ENCODE measurements around the gene TSSK2. TPM values are rescaled to one million over a fixed set of nuclear protein-coding genes. Genes with fewer than 3 reads are reported as not detected.

The TSSK2 gene
- total and polyA plus RNA-seq, 2 of the 8 experiments (the other 6 are each of a cell fraction or from before 2014, with no cell fraction given), result not detected

DNA sequence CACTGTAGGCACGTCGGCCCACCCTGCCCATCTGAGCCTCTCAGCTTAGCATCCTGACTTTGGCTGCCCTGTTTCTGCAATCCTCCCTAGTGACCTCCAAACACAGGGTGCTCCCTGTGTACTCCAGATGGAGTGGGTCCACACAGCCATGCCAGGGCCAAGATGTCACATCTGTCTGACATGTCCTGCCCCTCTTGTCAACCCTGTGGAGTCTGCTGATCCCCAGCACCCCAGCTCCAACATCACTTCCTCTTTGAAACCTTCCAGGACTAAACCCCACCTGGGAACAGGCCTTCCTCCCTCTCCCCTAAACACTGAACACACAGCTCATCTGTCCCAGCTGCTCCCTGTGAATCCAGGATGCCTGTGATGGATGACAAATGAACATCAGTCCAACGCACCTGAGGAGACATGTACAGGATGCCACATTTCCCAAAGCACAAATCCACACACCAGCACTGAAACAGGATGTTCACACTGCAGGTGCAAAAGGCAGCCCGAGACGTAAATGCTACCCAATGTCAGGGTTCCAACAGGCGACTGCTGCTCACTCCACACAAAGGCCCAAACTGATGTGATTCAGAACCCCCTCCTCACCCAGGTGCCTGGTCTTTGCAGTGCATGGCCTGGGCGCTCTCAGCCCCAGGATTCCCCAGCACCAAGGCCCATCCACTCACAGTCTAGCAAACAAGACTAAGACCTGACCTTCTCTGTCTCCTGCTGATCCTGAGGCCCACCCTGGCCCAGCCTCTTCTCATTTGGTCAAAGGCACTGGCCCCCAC is 2.0 kb upstream of the TSSK2 start:
- no peak overlapping the region for H2BK5ac ChIP-seq (ENCODE audit: low read depth, low read length)
- ChIA-PET POLR2A (ENCODE audit: partially characterized antibody) (interaction anchor here (0.8 to 2.5 kb wide), 4 partner anchors 10 to 44 kb away, joined by 3 to 7 read pairs (median 4); no protein-coding TSS in a partner anchor), CTCF (ENCODE audit: partially characterized antibody) (interaction anchor here (1.1 to 1.2 kb wide), 3 partner anchors 12 to 21 kb away, joined by 3 to 5 read pairs (median 3); no protein-coding TSS in a partner anchor)
- H3K27me3 ChIP-seq (replicated peaks in 1 of 4; ENCODE audit: control insufficient read depth in 3 of 4, extremely low read depth in 1 of 4, insufficient read depth in 3 of 4, low read length in 3 of 4), result 0 out of 7 replicates have a peak, but pooled peaks cover 0 to 2% (median under 1%) of the 10 kb centered on the region in 4 experiments
- H3K4me3 ChIP-seq (ENCODE audit: extremely low read depth in 1 of 4, insufficient read depth in 2 of 4, low read depth in 3 of 4, low read length in 4 of 4), result no peak overlapping the region
- no peak overlapping the region for H4K5ac ChIP-seq (ENCODE audit: insufficient read length, low read depth, low read length)
- H3K23ac ChIP-seq (ENCODE audit: insufficient read length), result no peak overlapping the region
- no peak overlapping the region for H3K4me2 ChIP-seq (ENCODE audit: insufficient read depth in 1 of 2, low read depth in 2 of 2, low read length in 2 of 2)
- H3K9ac ChIP-seq (replicated peaks in 1 of 4; ENCODE audit: extremely low read depth in 1 of 4, low read depth in 3 of 4, low read length in 3 of 4), result no peak overlapping the region
- no peaks in the 10 kb centered on the region for H3K79me2 ChIP-seq (ENCODE audit: control insufficient read depth in 1 of 2, insufficient read depth in 2 of 2, low read length in 2 of 2)
- no peak overlapping the region for H4K91ac ChIP-seq (replicated peaks; ENCODE audit: insufficient read length, low read length)
- H2BK20ac ChIP-seq (ENCODE audit: low read length), result no peak overlapping the region
- no peak overlapping the region for H3K18ac ChIP-seq (ENCODE audit: extremely low read depth, low read length)
- no peak overlapping the region for H2BK120ac ChIP-seq (replicated peaks; ENCODE audit: low read depth, low read length)
- H2AFZ ChIP-seq (ENCODE audit: low read length), result no peak overlapping the region
- no peak overlapping the region for H3K56ac ChIP-seq (replicated peaks; ENCODE audit: insufficient read length, low read depth, low read length)
- peaks cover 0 to 6% (median 3%) of the 10 kb centered on the region in 4 experiments; a peak in 3 of 8 replicates for H3K36me3 ChIP-seq (ENCODE audit: control insufficient read depth in 2 of 4, insufficient read depth in 4 of 4, low read length in 3 of 4)
- no peaks in the 10 kb centered on the region for H3K23me2 ChIP-seq (ENCODE audit: low read depth, low read length)
- peaks cover 3 to 4% of the 10 kb centered on the region in 2 experiments for H4K20me1 ChIP-seq (replicated peaks in 1 of 2; ENCODE audit: control insufficient read depth in 1 of 2, insufficient read depth in 2 of 2, low read length in 2 of 2)
- TF ChIP-seq SP1 (IDR thresholded peaks at IDR 0.05; ENCODE audit: low read depth, low read length), result no peak
- no peak for TF ChIP-seq TAF1 (IDR thresholded peaks at IDR 0.05; ENCODE audit: low read depth, low read length)
- no peak for TF ChIP-seq RNF2 (IDR thresholded peaks at IDR 0.05; ENCODE audit: borderline replicate concordance, low read depth, low read length, missing control alignments, poor library complexity, severe bottlenecking)
- TF ChIP-seq, protein P1, sequence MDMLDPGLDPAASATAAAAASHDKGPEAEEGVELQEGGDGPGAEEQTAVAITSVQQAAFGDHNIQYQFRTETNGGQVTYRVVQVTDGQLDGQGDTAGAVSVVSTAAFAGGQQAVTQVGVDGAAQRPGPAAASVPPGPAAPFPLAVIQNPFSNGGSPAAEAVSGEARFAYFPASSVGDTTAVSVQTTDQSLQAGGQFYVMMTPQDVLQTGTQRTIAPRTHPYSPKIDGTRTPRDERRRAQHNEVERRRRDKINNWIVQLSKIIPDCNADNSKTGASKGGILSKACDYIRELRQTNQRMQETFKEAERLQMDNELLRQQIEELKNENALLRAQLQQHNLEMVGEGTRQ (IDR thresholded peaks at IDR 0.05; ENCODE audit: low read length), result no peak
- TF ChIP-seq KDM1A (IDR thresholded peaks at IDR 0.05; ENCODE audit: borderline replicate concordance, low read length), result no peak
- TF ChIP-seq PHF8 (conservative IDR thresholded peaks at IDR 0.05; ENCODE audit: low read depth, low read length), result no peak
- H2BK15ac ChIP-seq (ENCODE audit: low read length), result no peak overlapping the region
- H3K4ac ChIP-seq (replicated peaks; ENCODE audit: insufficient read length, low read depth, low read length), result no peak overlapping the region
- peak overlapping the region; percentile 65; the same call in 1 of the 2 replicates for H2AK5ac ChIP-seq (ENCODE audit: low read depth, low read length)
- H3K79me1 ChIP-seq (ENCODE audit: low read depth, low read length), result no peaks in the 10 kb centered on the region
- no peaks in the 10 kb centered on the region for H3K9me3 ChIP-seq (ENCODE audit: insufficient read depth in 2 of 2, low read depth in 1 of 2, low read length in 1 of 2)
- no peak overlapping the region; the same call in 1 of the 2 replicates for H4K8ac ChIP-seq (ENCODE audit: extremely low read depth, insufficient read depth, low read length)
- DNase-seq (ENCODE audit: low read depth in 1 of 2, low spot score in 2 of 2) (no peak), FAIRE-seq (no peak)
- H3K27ac ChIP-seq (ENCODE audit: low read depth, low read length), result no peak overlapping the region
- no peak overlapping the region for H2BK12ac ChIP-seq (ENCODE audit: low read depth, low read length)
- 82% methylated on average over 7 of the region's 7 CpGs; no CpG with 5 or more reads in 1 of the 2 experiments for WGBS, 2 experiments (ENCODE audit: extremely low coverage in 1 of 2, insufficient coverage in 1 of 2, insufficient read length in 1 of 2, insufficient replicate concordance in 2 of 2, low coverage in 1 of 2, low lambda C conversion rate in 2 of 2, missing lambda C conversion rate in 1 of 2)
- no peaks in the 10 kb centered on the region for H3K4me1 ChIP-seq (replicated peaks in 1 of 4; ENCODE audit: control insufficient read depth in 3 of 4, insufficient read depth in 4 of 4, low read length in 3 of 4)
- H3K14ac ChIP-seq (ENCODE audit: insufficient read length), result no peak overlapping the region

Data from H1 (cell line).